ENCODE data around the gene PAK2. TPM values are rescaled to one million over a fixed set of nuclear protein-coding genes. Genes with fewer than 3 reads are reported as not detected.

PAK2 gene
- total and polyA plus RNA-seq, 2 of the 4 experiments (the other 2 are of a cell fraction) = 31.8 to 36.0 TPM

- H2BK120ac ChIP-seq (ENCODE audit: low read depth, low read length) = no peak overlapping the region
- no peak overlapping the region for H4K8ac ChIP-seq (ENCODE audit: low read depth in 2 of 2, low read length in 2 of 2)
- intact Hi-C loops (cut with micrococcal nuclease) (no loop called here), in situ Hi-C loops (cut with MboI; ENCODE audit: low sequenced_read_pairs) (no loop called here), dilution Hi-C loops (cut with HindIII; ENCODE audit: low sequenced_read_pairs, unreplicated experiment) (no loop called here)
- H3K56ac ChIP-seq (ENCODE audit: extremely low read depth, insufficient read depth, low read length) = no peak overlapping the region
- H3K9ac ChIP-seq (ENCODE audit: low read depth, low read length) = no peak overlapping the region
- no peaks in the 10 kb centered on the region for H3K36me3 ChIP-seq (ENCODE audit: control insufficient read depth, insufficient read depth, low read length)
- no peak overlapping the region for H2AK5ac ChIP-seq (ENCODE audit: low read depth, low read length)
- DNase-seq = no peak
- no peaks in the 10 kb centered on the region for H3K9me3 ChIP-seq (ENCODE audit: control insufficient read depth, insufficient read depth, low read length)
- peaks cover 1% of the 10 kb centered on the region; the same call in 1 of the 2 replicates for H3K9me1 ChIP-seq (ENCODE audit: insufficient read depth, low read length)
- ChIA-PET POLR2A (ENCODE audit: unreplicated experiment) (interaction anchor here (0.5 kb wide), 1 partner anchor 34 kb away, joined by 3 read pairs; no protein-coding TSS in a partner anchor), CTCF (no interaction called here)
- H3K4me3 ChIP-seq (ENCODE audit: insufficient read depth, low read depth, low read length) = no peak overlapping the region
- no peak overlapping the region for H3K23ac ChIP-seq (ENCODE audit: low read depth, low read length)
- H2AK9ac ChIP-seq (replicated peaks; ENCODE audit: low read depth, low read length, poor library complexity) = no peak overlapping the region
- no peak for ATAC-seq (ENCODE audit: low read depth)
- H3K18ac ChIP-seq (ENCODE audit: low read depth, low read length) = no peak overlapping the region
- no peak overlapping the region for H3K4me2 ChIP-seq (ENCODE audit: low read depth, low read length)
- TF ChIP-seq FOS (IDR thresholded peaks at IDR 0.05; ENCODE audit: low read depth, low read length) (no peak), USF2 (IDR thresholded peaks at IDR 0.05; ENCODE audit: low read depth, low read length) (no peak), MXI1 (IDR thresholded peaks at IDR 0.05; ENCODE audit: borderline replicate concordance, low read depth, low read length) (no peak), CHD1 (IDR thresholded peaks at IDR 0.05; ENCODE audit: low read depth, low read length) (no peak), CEBPB (IDR thresholded peaks at IDR 0.05; ENCODE audit: low read depth, low read length) (no peak), MAZ (IDR thresholded peaks at IDR 0.05; ENCODE audit: borderline replicate concordance, low read depth, low read length) (no peak), RCOR1 (IDR thresholded peaks at IDR 0.05; ENCODE audit: insufficient replicate concordance, low read length) (no peak), POLR2A (IDR thresholded peaks at IDR 0.05; ENCODE audit: low read depth, low read length) (no peak), BHLHE40 (IDR thresholded peaks at IDR 0.05; ENCODE audit: low read depth, low read length) (no peak), CTCF (conservative IDR thresholded peaks at IDR 0.05; ENCODE audit: low read depth, low read length) (no peak)
- 100% methylated on average over 4 of the region's 7 CpGs; no CpG with 5 or more reads in 1 of the 2 experiments for WGBS, 2 experiments (ENCODE audit: extremely low coverage in 2 of 2, insufficient read length in 1 of 2)
- H3K4me1 ChIP-seq (ENCODE audit: control insufficient read depth, insufficient read depth, low read length) = peaks cover 4% of the 10 kb centered on the region; the same call in 1 of the 2 replicates
- H2BK15ac ChIP-seq (ENCODE audit: low read depth, low read length) = no peak overlapping the region
- H3K27ac ChIP-seq (ENCODE audit: insufficient read depth, low read length) = no peak overlapping the region
- no peak overlapping the region for H3K14ac ChIP-seq (replicated peaks; ENCODE audit: low read depth, low read length)
- no peak overlapping the region for H3K4ac ChIP-seq (ENCODE audit: low read depth, low read length)
- H2BK20ac ChIP-seq (ENCODE audit: low read depth, low read length) = no peak overlapping the region
- H4K20me1 ChIP-seq (ENCODE audit: insufficient read depth, low read length) = peaks cover 26% of the 10 kb centered on the region
- H3K27me3 ChIP-seq (ENCODE audit: control insufficient read depth, insufficient read depth, low read length) = no peaks in the 10 kb centered on the region
- no peak overlapping the region for H2AFZ ChIP-seq (replicated peaks; ENCODE audit: low read length, poor library complexity)
- H3K79me1 ChIP-seq (ENCODE audit: low read depth in 1 of 2, low read length in 2 of 2) = peaks cover 7 to 54% of the 10 kb centered on the region in 2 experiments
- no peak overlapping the region for H4K91ac ChIP-seq (ENCODE audit: insufficient read depth, low read depth, low read length)
- H4K5ac ChIP-seq (ENCODE audit: low read depth, low read length) = no peak overlapping the region
- no TSS peak for BruUV-seq (replicated peaks)
- H2BK5ac ChIP-seq (ENCODE audit: low read depth, low read length, poor library complexity, severe bottlenecking) = no peak overlapping the region
Observed at GRCh38 chr3:196763179-196763578, 23.5 kb downstream of the PAK2 start.
